PFSK-1 (cell line): Measurements from ENCODE around the gene GPR61.

Experiments
- FOXP2 ChIP-seq: optimal IDR thresholded peaks from 2 replicates; pipeline ENCODE3; 2011; ENCODE audit warnings: borderline replicate concordance, control low read depth, inconsistent platforms; ENCODE audit not compliant: insufficient read depth; ENCODE audit errors: extremely low read length, extremely low read depth
- POLR2AphosphoS5 ChIP-seq: IDR thresholded peaks from 2 replicates; pipeline ENCODE4 v1.6.1; 2012; ENCODE audit warnings: low read depth, mild to moderate bottlenecking, control low read depth, low read length, moderate library complexity
- REST ChIP-seq, 2 experiments: IDR thresholded peaks; 2 replicates each; pipeline versions ENCODE4 v1.6.1 to v1.8.0; 2011 to 2012; ENCODE audit warnings: low read depth in 2 of 2, low read length in 2 of 2, control low read depth in 1 of 2, inconsistent platforms in 1 of 2, mild to moderate bottlenecking in 1 of 2, moderate library complexity in 1 of 2; ENCODE audit not compliant: insufficient read depth in 1 of 2
- SIN3A ChIP-seq: IDR thresholded peaks from 2 replicates; pipeline ENCODE4 v1.6.1; 2012; ENCODE audit warnings: mild to moderate bottlenecking, low read length, moderate library complexity, borderline replicate concordance; ENCODE audit not compliant: insufficient read depth
- TAF1 ChIP-seq: IDR thresholded peaks from 2 replicates; pipeline ENCODE4 v1.6.1; 2012; ENCODE audit warnings: low read length, control low read depth, borderline replicate concordance; ENCODE audit not compliant: insufficient read depth

DNA sequence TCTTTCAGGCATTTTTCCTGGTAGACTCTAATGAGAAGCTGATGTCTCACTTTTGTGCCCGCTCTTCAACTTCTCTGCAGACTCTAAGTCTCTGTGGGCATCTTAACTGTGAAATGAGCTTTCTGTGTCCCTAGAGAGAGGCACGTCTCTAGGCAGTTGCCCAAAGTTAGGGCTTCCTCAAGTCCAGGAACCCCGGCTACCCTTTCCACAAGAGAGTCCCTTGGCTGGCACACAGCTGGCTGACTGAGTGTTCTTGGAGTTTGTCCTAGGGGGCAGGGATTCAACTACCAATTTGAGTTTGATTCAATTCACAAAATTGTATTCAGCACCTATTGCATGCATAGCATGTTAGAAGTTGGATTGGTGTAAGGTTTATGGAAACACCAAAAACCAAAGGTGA, 1.4 kb downstream of the GPR61 start:
- TF ChIP-seq TAF1 (no peak), POLR2AphosphoS5 (no peak), REST (IDR thresholded peaks at IDR 0.05; ENCODE audit: insufficient read depth in 1 of 2, low read depth in 2 of 2, low read length in 2 of 2) (no peak), FOXP2 (no peak), SIN3A (no peak)
